Epithelial cell of esophagus (primary cell): ENCODE measurements around the gene HNRNPLL.

ENCODE experiments used
- DNase-seq: peaks from one replicate; pipeline ENCODE4 v3.0.0; 2010; ENCODE audit warnings: low read depth
- H3K4me3 ChIP-seq: 2 replicates; pipeline ENCODE4 v1.5.1; 2011; ENCODE audit warnings: mild to moderate bottlenecking, low read length, control low read depth
- TF ChIP-seq, protein P1 (sequence below): IDR thresholded peaks from 2 replicates; pipeline ENCODE4 v1.5.1; 2011; ENCODE audit warnings: low read depth, mild to moderate bottlenecking, low read length, control low read depth, inconsistent platforms; ENCODE audit not compliant: insufficient read depth; ENCODE audit errors: missing control alignments

HNRNPLL gene

GRCh38 chr2:38600242-38600891 is 2.4 kb downstream of the HNRNPLL start:
- peak; percentile 27 for DNase-seq
- TF ChIP-seq, protein P1, sequence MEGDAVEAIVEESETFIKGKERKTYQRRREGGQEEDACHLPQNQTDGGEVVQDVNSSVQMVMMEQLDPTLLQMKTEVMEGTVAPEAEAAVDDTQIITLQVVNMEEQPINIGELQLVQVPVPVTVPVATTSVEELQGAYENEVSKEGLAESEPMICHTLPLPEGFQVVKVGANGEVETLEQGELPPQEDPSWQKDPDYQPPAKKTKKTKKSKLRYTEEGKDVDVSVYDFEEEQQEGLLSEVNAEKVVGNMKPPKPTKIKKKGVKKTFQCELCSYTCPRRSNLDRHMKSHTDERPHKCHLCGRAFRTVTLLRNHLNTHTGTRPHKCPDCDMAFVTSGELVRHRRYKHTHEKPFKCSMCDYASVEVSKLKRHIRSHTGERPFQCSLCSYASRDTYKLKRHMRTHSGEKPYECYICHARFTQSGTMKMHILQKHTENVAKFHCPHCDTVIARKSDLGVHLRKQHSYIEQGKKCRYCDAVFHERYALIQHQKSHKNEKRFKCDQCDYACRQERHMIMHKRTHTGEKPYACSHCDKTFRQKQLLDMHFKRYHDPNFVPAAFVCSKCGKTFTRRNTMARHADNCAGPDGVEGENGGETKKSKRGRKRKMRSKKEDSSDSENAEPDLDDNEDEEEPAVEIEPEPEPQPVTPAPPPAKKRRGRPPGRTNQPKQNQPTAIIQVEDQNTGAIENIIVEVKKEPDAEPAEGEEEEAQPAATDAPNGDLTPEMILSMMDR: no peak
- peak overlapping the region; percentile 72 for H3K4me3 ChIP-seq

GRCh38 chr2:38599706-38600105 is 3.0 kb downstream of the HNRNPLL start:
- H3K4me3 ChIP-seq: no peak overlapping the region
- no peak for DNase-seq
- TF ChIP-seq, protein P1: no peak

- no peak overlapping the region for H3K4me3 ChIP-seq
- TF ChIP-seq, protein P1: no peak
- peak; percentile 49 for DNase-seq
These were observed 3.8 kb downstream of the HNRNPLL start for GRCh38 chr2:38598991-38599295.

- H3K4me3 ChIP-seq: no peak overlapping the region
- TF ChIP-seq, protein P1: no peak
- no peak for DNase-seq
These were observed 4.3 kb downstream of the HNRNPLL start for GRCh38 chr2:38598200-38598990.

DNA sequence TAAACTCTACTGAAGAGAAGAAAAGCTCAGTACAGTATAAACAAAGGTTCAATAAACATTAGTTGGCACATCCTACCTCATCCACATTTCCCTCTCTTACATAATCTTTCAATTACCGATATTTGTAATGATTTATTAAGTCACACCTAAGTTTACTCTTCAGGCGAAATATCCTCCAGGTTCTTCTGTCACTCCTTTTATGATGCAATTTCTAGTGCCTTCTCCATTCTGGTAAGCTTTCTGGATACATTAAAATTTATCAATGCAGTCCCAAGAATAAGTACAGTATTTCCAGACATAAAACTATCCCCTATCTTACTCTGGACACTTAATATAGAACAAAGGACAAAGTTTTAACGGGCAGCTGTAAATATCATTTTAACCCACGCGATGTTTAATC is 5.6 kb downstream of the HNRNPLL start:
- TF ChIP-seq, protein P1: no peak
- no peak for DNase-seq
- H3K4me3 ChIP-seq: no peak overlapping the region

DNA sequence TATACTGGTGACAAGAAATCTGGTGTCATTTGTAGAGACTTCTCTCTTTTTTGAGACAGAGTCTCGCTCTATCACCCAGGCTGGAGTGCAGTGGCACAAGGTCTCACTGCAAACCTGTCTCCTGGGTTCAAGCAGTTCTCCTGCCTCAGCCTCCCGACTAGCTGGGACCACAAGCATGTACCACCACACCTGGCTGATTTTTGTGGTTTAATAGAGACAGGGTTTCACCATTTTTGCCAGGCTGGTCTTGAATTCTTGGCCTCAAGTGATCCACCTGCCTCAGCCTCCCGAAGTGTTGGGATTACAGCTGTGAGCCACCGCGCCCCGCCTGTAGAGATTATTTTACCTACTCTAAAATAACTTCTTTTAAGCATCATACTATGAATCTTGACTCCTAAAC is 6.5 kb downstream of the HNRNPLL start:
- no peak for DNase-seq
- no peak overlapping the region for H3K4me3 ChIP-seq
- TF ChIP-seq, protein P1: no peak
